ENCODE data around the gene DNASE1L1. TPM values are rescaled to one million over a fixed set of nuclear protein-coding genes. Genes with fewer than 3 reads are reported as not detected.

The DNASE1L1 gene
- total and polyA plus RNA-seq, 2 experiments from 2014 or later, result 22.6 to 36.1 TPM

GRCh38 chrX:154384284-154384892, 24.7 kb downstream of the DNASE1L1 start:
- no peak overlapping the region for H3K4me2 ChIP-seq
- H3K27me3 ChIP-seq, result no peaks in the 10 kb centered on the region
- H4K20me1 ChIP-seq (ENCODE audit: insufficient read depth, poor library complexity, severe bottlenecking), result peaks cover 5% of the 10 kb centered on the region
- H2AFZ ChIP-seq, result no peak overlapping the region
- no peak overlapping the region for H3K27ac ChIP-seq
- no peak overlapping the region for H3K4me3 ChIP-seq
- 82% methylated on average over 8 of the region's 8 CpGs for WGBS (ENCODE audit: low lambda C conversion rate, missing lambda C conversion rate)
- no peak for DNase-seq (ENCODE audit: low spot score)
- no peaks in the 10 kb centered on the region for H3K36me3 ChIP-seq (replicated peaks; ENCODE audit: insufficient read depth, low read depth)
- no peaks in the 10 kb centered on the region for H3K9me2 ChIP-seq (replicated peaks; ENCODE audit: insufficient read depth)
- H3K79me2 ChIP-seq, result peaks cover 15% of the 10 kb centered on the region
- peak; percentile 32 for TF ChIP-seq CTCF (IDR thresholded peaks at IDR 0.05; ENCODE audit: poor library complexity)
- no peak for TF ChIP-seq EZH2phosphoT487 (IDR thresholded peaks at IDR 0.05; ENCODE audit: low read depth, severe bottlenecking, unreplicated experiment)
- H3K9me3 ChIP-seq (ENCODE audit: low read depth), result no peaks in the 10 kb centered on the region
- peaks cover 3% of the 10 kb centered on the region for H3K4me1 ChIP-seq (ENCODE audit: insufficient read depth)

GRCh38 chrX:154383359-154384283, 25.4 kb downstream of the DNASE1L1 start:
- H3K36me3 ChIP-seq (replicated peaks; ENCODE audit: insufficient read depth, low read depth), result no peaks in the 10 kb centered on the region
- no peaks in the 10 kb centered on the region for H3K27me3 ChIP-seq
- H3K4me2 ChIP-seq, result no peak overlapping the region
- H3K4me1 ChIP-seq (ENCODE audit: insufficient read depth), result peaks cover 3% of the 10 kb centered on the region
- no peak overlapping the region for H3K4me3 ChIP-seq
- no peak overlapping the region for H3K27ac ChIP-seq
- peaks cover 16% of the 10 kb centered on the region for H3K79me2 ChIP-seq
- no peak for DNase-seq (ENCODE audit: low spot score)
- no peak overlapping the region for H2AFZ ChIP-seq
- no peaks in the 10 kb centered on the region for H3K9me3 ChIP-seq (ENCODE audit: low read depth)
- H3K9me2 ChIP-seq (replicated peaks; ENCODE audit: insufficient read depth), result no peaks in the 10 kb centered on the region
- 78% methylated on average over 14 of the region's 14 CpGs for WGBS (ENCODE audit: low lambda C conversion rate, missing lambda C conversion rate)
- peaks cover 5% of the 10 kb centered on the region for H4K20me1 ChIP-seq (ENCODE audit: insufficient read depth, poor library complexity, severe bottlenecking)
- TF ChIP-seq EZH2 (IDR thresholded peaks at IDR 0.05; ENCODE audit: borderline replicate concordance), result no peak
- TF ChIP-seq EZH2phosphoT487 (IDR thresholded peaks at IDR 0.05; ENCODE audit: low read depth, severe bottlenecking, unreplicated experiment), result no peak
- TF ChIP-seq CTCF (IDR thresholded peaks at IDR 0.05; ENCODE audit: poor library complexity), result no peak

GRCh38 chrX:154382483-154383069, 26.5 kb downstream of the DNASE1L1 start:
- Histone ChIP-seq H3K79me2 (peaks cover 16% of the 10 kb centered on the region), H3K9me2 (replicated peaks; ENCODE audit: insufficient read depth) (no peaks in the 10 kb centered on the region), H3K4me2 (no peak overlapping the region), H3K36me3 (replicated peaks; ENCODE audit: insufficient read depth, low read depth) (no peaks in the 10 kb centered on the region), H4K20me1 (ENCODE audit: insufficient read depth, poor library complexity, severe bottlenecking) (peaks cover 5% of the 10 kb centered on the region), H2AFZ (no peak overlapping the region), H3K27me3 (no peaks in the 10 kb centered on the region), H3K27ac (no peak overlapping the region), H3K9me3 (ENCODE audit: low read depth) (no peaks in the 10 kb centered on the region), H3K4me3 (no peak overlapping the region), H3K4me1 (ENCODE audit: insufficient read depth) (peaks cover 6% of the 10 kb centered on the region)
- TF ChIP-seq EZH2phosphoT487 (IDR thresholded peaks at IDR 0.05; ENCODE audit: low read depth, severe bottlenecking, unreplicated experiment), result no peak
- no peak for TF ChIP-seq EZH2 (IDR thresholded peaks at IDR 0.05; ENCODE audit: borderline replicate concordance)
- TF ChIP-seq CTCF (IDR thresholded peaks at IDR 0.05; ENCODE audit: poor library complexity), result no peak
- no peak for DNase-seq (ENCODE audit: low spot score)
- 79% methylated on average over 11 of the region's 11 CpGs for WGBS (ENCODE audit: low lambda C conversion rate, missing lambda C conversion rate)
